Measurements from ENCODE around the gene FAAP24. TPM values are rescaled to one million over a fixed set of nuclear protein-coding genes. Genes with fewer than 3 reads are reported as not detected.
"Not testable (repeated sequence)": the region's sequence is repeated elsewhere in the genome, so short reads cannot be mapped to it uniquely, and the experiment has no call there.

Gene FAAP24, protein sequence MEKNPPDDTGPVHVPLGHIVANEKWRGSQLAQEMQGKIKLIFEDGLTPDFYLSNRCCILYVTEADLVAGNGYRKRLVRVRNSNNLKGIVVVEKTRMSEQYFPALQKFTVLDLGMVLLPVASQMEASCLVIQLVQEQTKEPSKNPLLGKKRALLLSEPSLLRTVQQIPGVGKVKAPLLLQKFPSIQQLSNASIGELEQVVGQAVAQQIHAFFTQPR
- polyA plus RNA-seq (2012; ENCODE audit: low read depth, missing spikeins) = 3.4 TPM

DNA sequence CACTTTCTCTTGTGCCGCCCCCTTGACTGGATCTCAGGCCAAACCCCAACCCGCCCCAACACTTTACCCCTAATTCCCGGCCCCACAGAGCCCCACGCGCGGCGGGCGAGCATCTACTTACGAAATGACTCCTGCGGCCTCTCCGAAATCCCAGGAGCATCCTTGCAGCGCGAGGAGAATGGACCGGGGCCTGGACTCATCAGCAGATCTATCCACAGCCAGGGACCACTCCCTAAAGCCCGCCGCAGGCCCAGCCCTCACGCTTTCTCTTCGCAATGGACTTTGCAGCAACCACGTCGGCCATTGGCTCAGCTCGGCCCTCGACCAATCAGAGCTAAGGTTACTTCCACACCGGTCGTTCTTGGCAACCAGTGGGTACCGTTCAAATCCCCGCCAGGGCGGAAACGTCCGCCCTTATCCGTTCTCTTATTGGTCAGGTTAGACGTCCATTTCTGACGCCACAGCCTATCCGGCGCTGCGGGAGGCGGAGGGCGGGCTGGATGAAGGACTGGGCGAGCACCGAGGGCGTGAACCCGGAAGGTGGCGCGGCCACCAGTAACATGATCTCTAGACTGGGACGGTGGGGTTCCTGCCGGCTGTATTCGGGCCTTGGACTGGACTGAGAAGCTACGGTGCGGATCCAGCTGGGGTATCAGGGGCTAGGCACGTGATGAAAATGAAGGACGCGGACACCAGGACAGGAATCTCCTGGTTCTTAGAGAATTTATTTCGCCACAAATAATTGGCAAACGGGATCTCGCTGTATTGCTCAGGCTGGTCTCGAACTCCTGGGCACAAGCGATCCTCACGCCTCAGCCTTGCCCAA lies at the start of gene FAAP24, which contains the start of gene CEP89:
TSS of gene FAAP24 (plus strand) at position 528 of the 826 bp plus-strand sequence. CDS start 955 bp downstream, outside the sequence.
TSS of gene CEP89 (minus strand) at position 244 of the 826 bp plus-strand sequence. CDS start at position 160, 84 bp downstream.
- FAIRE-seq = peak; percentile 99
- DNase-seq (ENCODE audit: insufficient read length, low spot score) = peak; percentile 93
- peak; percentile 83 for TF ChIP-seq POLR2AphosphoS5 (IDR thresholded peaks at IDR 0.05; ENCODE audit: low read depth, low read length)
- TF ChIP-seq TAF1 (IDR thresholded peaks at IDR 0.05; ENCODE audit: low read depth, low read length) = peak; percentile 52
- TF ChIP-seq POU2F2 (IDR thresholded peaks at IDR 0.05; ENCODE audit: low read depth, low read length) = no peak
- no peak for TF ChIP-seq PAX5 (IDR thresholded peaks at IDR 0.05; ENCODE audit: insufficient read depth, low read length, severe bottlenecking)
- TF ChIP-seq POLR2A (IDR thresholded peaks at IDR 0.05; ENCODE audit: low read depth, low read length) = peak; percentile 81

- no peak for FAIRE-seq
- no peak for TF ChIP-seq PAX5 (IDR thresholded peaks at IDR 0.05; ENCODE audit: insufficient read depth, low read length, severe bottlenecking)
- no peak for TF ChIP-seq POU2F2 (IDR thresholded peaks at IDR 0.05; ENCODE audit: low read depth, low read length)
- no peak for TF ChIP-seq SPI1 (IDR thresholded peaks at IDR 0.05; ENCODE audit: low read depth, low read length)
- TF ChIP-seq POLR2AphosphoS5 (IDR thresholded peaks at IDR 0.05; ENCODE audit: low read depth, low read length) = no peak
- no peak for TF ChIP-seq TAF1 (IDR thresholded peaks at IDR 0.05; ENCODE audit: low read depth, low read length)
- TF ChIP-seq POLR2A (IDR thresholded peaks at IDR 0.05; ENCODE audit: low read depth, low read length) = no peak
- DNase-seq (ENCODE audit: insufficient read length, low spot score) = no peak
Measured at GRCh38 chr19:32924200-32924599, 47.8 kb upstream of the FAAP24 start.

- TF ChIP-seq POLR2A (IDR thresholded peaks at IDR 0.05; ENCODE audit: low read depth, low read length) (no peak), POLR2AphosphoS5 (IDR thresholded peaks at IDR 0.05; ENCODE audit: low read depth, low read length) (no peak), TAF1 (IDR thresholded peaks at IDR 0.05; ENCODE audit: low read depth, low read length) (no peak), PAX5 (IDR thresholded peaks at IDR 0.05; ENCODE audit: insufficient read depth, low read length, severe bottlenecking) (no peak), SPI1 (IDR thresholded peaks at IDR 0.05; ENCODE audit: low read depth, low read length) (no peak), POU2F2 (IDR thresholded peaks at IDR 0.05; ENCODE audit: low read depth, low read length) (no peak)
- FAIRE-seq = no peak
- DNase-seq (ENCODE audit: insufficient read length, low spot score) = no peak
Measured at GRCh38 chr19:32928806-32929205, 43.2 kb upstream of the FAAP24 start.

- no peak for DNase-seq (ENCODE audit: insufficient read length, low spot score)
- no peak for FAIRE-seq
Measured at GRCh38 chr19:32930567-32930966, 41.5 kb upstream of the FAAP24 start.

GRCh38 chr19:32933571-32933970 lies 38.5 kb upstream of the FAAP24 start:
- TF ChIP-seq POU2F2 (IDR thresholded peaks at IDR 0.05; ENCODE audit: low read depth, low read length) (no peak), PAX5 (IDR thresholded peaks at IDR 0.05; ENCODE audit: insufficient read depth, low read length, severe bottlenecking) (no peak), SPI1 (IDR thresholded peaks at IDR 0.05; ENCODE audit: low read depth, low read length) (no peak), POLR2AphosphoS5 (IDR thresholded peaks at IDR 0.05; ENCODE audit: low read depth, low read length) (no peak)
- DNase-seq (ENCODE audit: insufficient read length, low spot score) = no peak
- no peak for FAIRE-seq

More at GRCh38 chr19:32930567-32930966, 41.5 kb upstream of the FAAP24 start:
- TF ChIP-seq TAF1 (IDR thresholded peaks at IDR 0.05; ENCODE audit: low read depth, low read length) (no peak), SPI1 (IDR thresholded peaks at IDR 0.05; ENCODE audit: low read depth, low read length) (no peak), POLR2AphosphoS5 (IDR thresholded peaks at IDR 0.05; ENCODE audit: low read depth, low read length) (no peak), PAX5 (IDR thresholded peaks at IDR 0.05; ENCODE audit: insufficient read depth, low read length, severe bottlenecking) (no peak), POLR2A (IDR thresholded peaks at IDR 0.05; ENCODE audit: low read depth, low read length) (no peak), POU2F2 (IDR thresholded peaks at IDR 0.05; ENCODE audit: low read depth, low read length) (no peak)

- FAIRE-seq (no peak), DNase-seq (ENCODE audit: insufficient read length, low spot score) (no peak)
- TF ChIP-seq SPI1 (IDR thresholded peaks at IDR 0.05; ENCODE audit: low read depth, low read length) = no peak
- TF ChIP-seq POLR2AphosphoS5 (IDR thresholded peaks at IDR 0.05; ENCODE audit: low read depth, low read length) = no peak
- TF ChIP-seq PAX5 (IDR thresholded peaks at IDR 0.05; ENCODE audit: insufficient read depth, low read length, severe bottlenecking) = no peak
- no peak for TF ChIP-seq POLR2A (IDR thresholded peaks at IDR 0.05; ENCODE audit: low read depth, low read length)
- no peak for TF ChIP-seq TAF1 (IDR thresholded peaks at IDR 0.05; ENCODE audit: low read depth, low read length)
- TF ChIP-seq POU2F2 (IDR thresholded peaks at IDR 0.05; ENCODE audit: low read depth, low read length) = no peak
Measured at GRCh38 chr19:32935629-32936028, 36.4 kb upstream of the FAAP24 start.

- no peak for TF ChIP-seq SPI1 (IDR thresholded peaks at IDR 0.05; ENCODE audit: low read depth, low read length)
- no peak for TF ChIP-seq POLR2A (IDR thresholded peaks at IDR 0.05; ENCODE audit: low read depth, low read length)
- TF ChIP-seq POLR2AphosphoS5 (IDR thresholded peaks at IDR 0.05; ENCODE audit: low read depth, low read length) = no peak
- no peak for TF ChIP-seq PAX5 (IDR thresholded peaks at IDR 0.05; ENCODE audit: insufficient read depth, low read length, severe bottlenecking)
- no peak for TF ChIP-seq POU2F2 (IDR thresholded peaks at IDR 0.05; ENCODE audit: low read depth, low read length)
- no peak for TF ChIP-seq TAF1 (IDR thresholded peaks at IDR 0.05; ENCODE audit: low read depth, low read length)
- DNase-seq (ENCODE audit: insufficient read length, low spot score) (no peak), FAIRE-seq (no peak)
Measured at GRCh38 chr19:32936065-32936464, 36.0 kb upstream of the FAAP24 start.

DNA sequence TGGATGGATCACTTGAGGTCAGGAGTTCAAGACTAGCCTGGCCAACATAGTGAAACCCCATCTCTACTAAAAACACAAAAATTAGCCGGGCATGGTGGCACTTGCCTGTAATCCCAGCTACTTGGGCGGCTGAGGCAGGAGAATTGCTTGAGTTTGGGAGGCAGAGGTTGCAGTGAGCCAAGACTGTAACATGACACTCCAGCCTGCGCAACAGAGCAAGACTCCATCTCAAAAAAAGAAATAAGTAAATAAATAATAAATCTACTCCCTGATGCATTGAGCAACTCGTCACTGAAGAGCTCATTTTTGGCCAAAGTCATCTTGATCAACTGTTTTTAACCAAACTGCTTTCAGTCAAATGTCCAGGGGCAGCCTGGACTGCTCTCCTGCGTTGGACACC lies 30.8 kb upstream of the FAAP24 start:
- not testable (repeated sequence) for FAIRE-seq; DNase-seq (ENCODE audit: insufficient read length, low spot score)

DNA sequence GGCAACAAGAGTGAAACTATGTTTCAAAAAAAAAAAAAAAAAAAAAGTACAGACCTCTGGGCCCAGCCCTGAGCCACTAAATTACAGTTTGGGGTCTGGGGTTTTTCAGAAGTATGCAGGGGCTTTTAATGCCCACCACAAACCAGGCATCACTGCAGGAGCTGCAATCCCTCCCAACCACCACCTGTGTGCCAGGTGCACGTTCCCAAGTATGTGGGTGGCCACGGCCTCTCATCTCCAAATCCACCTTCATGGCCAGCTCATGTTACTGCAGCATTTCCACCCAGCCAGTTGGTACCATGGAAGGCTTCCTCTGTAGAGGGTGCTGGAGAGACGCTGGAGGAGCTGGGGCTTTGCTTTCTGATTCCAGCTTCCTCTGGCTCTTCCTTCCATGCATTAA lies 26.8 kb upstream of the FAAP24 start:
- TF ChIP-seq PAX5 (IDR thresholded peaks at IDR 0.05; ENCODE audit: insufficient read depth, low read length, severe bottlenecking) = no peak
- TF ChIP-seq POLR2A (IDR thresholded peaks at IDR 0.05; ENCODE audit: low read depth, low read length) = no peak
- TF ChIP-seq POU2F2 (IDR thresholded peaks at IDR 0.05; ENCODE audit: low read depth, low read length) = no peak
- TF ChIP-seq POLR2AphosphoS5 (IDR thresholded peaks at IDR 0.05; ENCODE audit: low read depth, low read length) = no peak
- TF ChIP-seq SPI1 (IDR thresholded peaks at IDR 0.05; ENCODE audit: low read depth, low read length) = no peak
- no peak for TF ChIP-seq TAF1 (IDR thresholded peaks at IDR 0.05; ENCODE audit: low read depth, low read length)
- FAIRE-seq (no peak), DNase-seq (ENCODE audit: insufficient read length, low spot score) (no peak)
